H1 (cell line): ENCODE results near the gene RAMP3. TPM values are rescaled to one million over a fixed set of nuclear protein-coding genes. Genes with fewer than 3 reads are reported as not detected.

Source experiments
- CTCF ChIA-PET: fragments of 300-600 bp; sonication (Branson Sonifier 250); formaldehyde crosslinking; loops from one replicate; lab custom pipeline; 2021; ENCODE audit not compliant: partially characterized antibody; lab: Charles Lee
- POLR2A ChIA-PET: fragments of 300-600 bp; sonication (Branson Sonifier 250); formaldehyde crosslinking; loops from one replicate; lab custom pipeline; 2021; ENCODE audit warnings: inconsistent platforms; ENCODE audit not compliant: partially characterized antibody; lab: Charles Lee
- DNase-seq, 2 experiments: peaks; one replicate each; pipeline versions ENCODE4 v3.0.0 to v3.0.0-alpha.2; 2010 to 2022; ENCODE audit warnings: low spot score in 2 of 2, low read depth in 1 of 2, mixed read lengths in 1 of 2
- FAIRE-seq: peaks from 2 replicates; lab custom pipeline; 2011; peaks lifted over from hg19 to GRCh38; lab: Jason Lieb, UNC
- H2AFZ ChIP-seq: 2 replicates; pipeline ENCODE4 v1.8.1; 2012; ENCODE audit warnings: low read length, inconsistent platforms
- H2AK5ac ChIP-seq: 2 replicates; pipeline ENCODE4 v1.6.1; 2013; ENCODE audit warnings: low read depth, low read length
- H2BK120ac ChIP-seq: replicated peaks from 2 replicates; pipeline ENCODE3; 2013; ENCODE audit warnings: low read depth, low read length, inconsistent platforms
- H2BK12ac ChIP-seq: 2 replicates; pipeline ENCODE4 v1.6.1; 2013; ENCODE audit warnings: low read depth, low read length
- H2BK15ac ChIP-seq: 2 replicates; pipeline ENCODE4 v1.6.1; 2013; ENCODE audit warnings: low read length
- H2BK20ac ChIP-seq: 2 replicates; pipeline ENCODE4 v1.6.1; 2013; ENCODE audit warnings: low read length
- H2BK5ac ChIP-seq: 2 replicates; pipeline ENCODE4 v1.6.1; 2013; ENCODE audit warnings: low read depth, low read length
- H3K14ac ChIP-seq: 2 replicates; pipeline ENCODE4 v1.6.1; 2013; ENCODE audit warnings: inconsistent platforms; ENCODE audit not compliant: insufficient read length
- H3K18ac ChIP-seq: 2 replicates; pipeline ENCODE4 v1.6.1; 2013; ENCODE audit warnings: low read length; ENCODE audit errors: extremely low read depth
- H3K23ac ChIP-seq: 2 replicates; pipeline ENCODE4 v1.6.1; 2013; ENCODE audit warnings: inconsistent platforms; ENCODE audit not compliant: insufficient read length
- H3K23me2 ChIP-seq: 2 replicates; pipeline ENCODE4 v1.6.1; 2013; ENCODE audit warnings: low read depth, low read length
- H3K27ac ChIP-seq: 2 replicates; pipeline ENCODE4 v1.6.1; 2011; ENCODE audit warnings: low read depth, low read length, inconsistent platforms
- H3K27me3 ChIP-seq, 4 experiments: replicated peaks in 1 of 4; 1 replicate in 1 of 4; 2 replicates in 3 of 4; pipeline versions ENCODE4 v1.6.1 to v1.8.1; 2011 to 2013; ENCODE audit warnings: low read length in 3 of 4, mild to moderate bottlenecking in 3 of 4, inconsistent platforms in 2 of 4, mixed read lengths in 2 of 4, moderate library complexity in 1 of 4; ENCODE audit not compliant: control insufficient read depth in 3 of 4, insufficient read depth in 3 of 4; ENCODE audit errors: extremely low read depth in 1 of 4
- H3K36me3 ChIP-seq, 4 experiments: 2 replicates each; pipeline versions ENCODE4 v1.6.1 to v1.8.1; 2011 to 2013; ENCODE audit warnings: mild to moderate bottlenecking in 4 of 4, low read length in 3 of 4, moderate library complexity in 2 of 4, control low read depth in 1 of 4, inconsistent platforms in 1 of 4; ENCODE audit not compliant: insufficient read depth in 4 of 4, control insufficient read depth in 2 of 4
- H3K4ac ChIP-seq: replicated peaks from 2 replicates; pipeline ENCODE3; 2013; ENCODE audit warnings: low read length, low read depth, mixed read lengths, inconsistent platforms; ENCODE audit not compliant: insufficient read length
- H3K4me1 ChIP-seq, 4 experiments: replicated peaks in 1 of 4; 1 replicate in 1 of 4; 2 replicates in 3 of 4; pipeline versions ENCODE4 v1.6.1 to v1.8.1; 2011 to 2013; ENCODE audit warnings: low read length in 3 of 4, inconsistent platforms in 2 of 4, mixed read lengths in 1 of 4; ENCODE audit not compliant: insufficient read depth in 4 of 4, control insufficient read depth in 3 of 4
- H3K4me2 ChIP-seq, 2 experiments: 2 replicates each; pipeline versions ENCODE4 v1.6.1 to v1.8.1; 2011 to 2013; ENCODE audit warnings: low read depth in 2 of 2, low read length in 2 of 2, control low read depth in 1 of 2, inconsistent platforms in 1 of 2, mild to moderate bottlenecking in 1 of 2; ENCODE audit not compliant: insufficient read depth in 1 of 2
- H3K4me3 ChIP-seq, 4 experiments: fragments of 200-600, 300-600 bp in 1 of 4; sonication (generic), shearing (Covaris generic), sonication (Bioruptor Twin) in 1 of 4; 2 replicates each; pipeline versions ENCODE4 v1.5.1 to v1.8.1; 2011 to 2016; ENCODE audit warnings: low read length in 4 of 4, low read depth in 3 of 4, control low read depth in 2 of 4, inconsistent platforms in 2 of 4, mild to moderate bottlenecking in 2 of 4, mixed read lengths in 1 of 4, moderate library complexity in 1 of 4; ENCODE audit not compliant: insufficient read depth in 2 of 4; ENCODE audit errors: extremely low read depth in 1 of 4
- H3K56ac ChIP-seq: replicated peaks from 2 replicates; pipeline ENCODE3; 2013; ENCODE audit warnings: low read depth, mild to moderate bottlenecking, mixed read lengths, low read length, inconsistent platforms; ENCODE audit not compliant: insufficient read length
- H3K79me1 ChIP-seq: 2 replicates; pipeline ENCODE4 v1.6.1; 2013; ENCODE audit warnings: low read depth, low read length, control low read depth
- H3K79me2 ChIP-seq, 2 experiments: 2 replicates each; pipeline versions ENCODE4 v1.6.1 to v1.8.1; 2012 to 2013; ENCODE audit warnings: low read length in 2 of 2, mild to moderate bottlenecking in 2 of 2, inconsistent platforms in 1 of 2; ENCODE audit not compliant: insufficient read depth in 2 of 2, control insufficient read depth in 1 of 2
- H3K9ac ChIP-seq, 4 experiments: replicated peaks in 1 of 4; 1 replicate in 1 of 4; 2 replicates in 3 of 4; pipeline versions ENCODE4 v1.6.1 to v1.8.1; 2011 to 2013; ENCODE audit warnings: low read depth in 3 of 4, low read length in 3 of 4, control low read depth in 2 of 4, mild to moderate bottlenecking in 2 of 4, moderate library complexity in 2 of 4, inconsistent platforms in 1 of 4; ENCODE audit errors: extremely low read depth in 1 of 4
- H3K9me3 ChIP-seq, 2 experiments: 2 replicates each; pipeline versions ENCODE4 v1.6.1 to v1.8.1; 2012 to 2013; ENCODE audit warnings: mild to moderate bottlenecking in 2 of 2, moderate library complexity in 2 of 2, control low read depth in 1 of 2, inconsistent platforms in 1 of 2, low read depth in 1 of 2, low read length in 1 of 2, mixed read lengths in 1 of 2; ENCODE audit not compliant: insufficient read depth in 2 of 2
- H4K20me1 ChIP-seq, 2 experiments: replicated peaks in 1 of 2; 2 replicates each; pipeline versions ENCODE3 to v1.8.1; 2011 to 2013; ENCODE audit warnings: inconsistent platforms in 2 of 2, low read length in 2 of 2, mild to moderate bottlenecking in 1 of 2; ENCODE audit not compliant: insufficient read depth in 2 of 2, control insufficient read depth in 1 of 2
- H4K5ac ChIP-seq: 2 replicates; pipeline ENCODE4 v1.6.1; 2013; ENCODE audit warnings: low read length, low read depth, mixed read lengths, inconsistent platforms; ENCODE audit not compliant: insufficient read length
- H4K8ac ChIP-seq: 2 replicates; pipeline ENCODE4 v1.8.0; 2013; ENCODE audit warnings: mild to moderate bottlenecking, moderate library complexity, low read length, inconsistent platforms; ENCODE audit not compliant: insufficient read depth; ENCODE audit errors: extremely low read depth
- H4K91ac ChIP-seq: replicated peaks from 2 replicates; pipeline ENCODE3; 2013; ENCODE audit warnings: low read length, mixed read lengths, inconsistent platforms; ENCODE audit not compliant: insufficient read length
- CEBPB ChIP-seq: IDR thresholded peaks from 2 replicates; pipeline ENCODE4 v1.6.1; 2012; ENCODE audit warnings: low read depth, low read length
- EGR1 ChIP-seq: IDR thresholded peaks from 2 replicates; pipeline ENCODE4 v1.6.1; 2011; ENCODE audit warnings: low read depth, low read length, borderline replicate concordance
- KDM1A ChIP-seq: fragments of 200-600, 300-600 bp; sonication (generic); IDR thresholded peaks from 2 replicates; pipeline ENCODE4 v1.7.1; 2016; ENCODE audit warnings: mild to moderate bottlenecking, low read length, borderline replicate concordance
- KDM4A ChIP-seq: IDR thresholded peaks from one replicate; pipeline ENCODE4 v1.7.1; 2012; ENCODE audit warnings: low read depth, mild to moderate bottlenecking, moderate library complexity, low read length, inconsistent platforms; ENCODE audit not compliant: severe bottlenecking
- NANOG ChIP-seq: IDR thresholded peaks from 2 replicates; pipeline ENCODE4 v1.6.1; 2011; ENCODE audit warnings: low read length, low read depth, mild to moderate bottlenecking, inconsistent platforms; ENCODE audit not compliant: insufficient read depth, poor library complexity, severe bottlenecking
- POLR2A ChIP-seq, 2 experiments: IDR thresholded peaks; 1 replicate in 1 of 2; 2 replicates in 1 of 2; pipeline ENCODE4 v1.6.1; 2011; ENCODE audit warnings: low read depth in 2 of 2, low read length in 2 of 2, mild to moderate bottlenecking in 2 of 2; ENCODE audit errors: control extremely low read depth in 1 of 2
- TAF7 ChIP-seq: optimal IDR thresholded peaks from 2 replicates; pipeline ENCODE3; 2011; ENCODE audit warnings: low read depth, mild to moderate bottlenecking, inconsistent platforms, low read length, moderate library complexity, borderline replicate concordance
- ZNF274 ChIP-seq: IDR thresholded peaks from 2 replicates; pipeline ENCODE4 v1.7.0; 2012; ENCODE audit warnings: low read length, borderline replicate concordance; ENCODE audit errors: extremely low read depth
- WGBS, 2 experiments: shearing (Covaris generic) in 1 of 2; methylation state at CpG; one replicate each; pipeline versions ENCODE4 v1.1.6 to v1.1.7; 2013 to 2015; ENCODE audit warnings: low lambda C conversion rate in 2 of 2, mixed read lengths in 2 of 2, inconsistent platforms in 1 of 2, low coverage in 1 of 2, missing lambda C conversion rate in 1 of 2; ENCODE audit not compliant: insufficient replicate concordance in 2 of 2, insufficient coverage in 1 of 2, insufficient read length in 1 of 2; ENCODE audit errors: extremely low coverage in 1 of 2, missing lambda C conversion rate in 1 of 2; 5-methylcytosine and 5-hydroxymethylcytosine counted together
- polyA plus RNA-seq, 7 experiments: library from polyadenylated mRNA; depleted of rRNA in 3 of 7; stranded (reverse) in 5 of 7; unstranded in 2 of 7; fragments of >200 nt in 5 of 7; fragments of 200-250 nt in 2 of 7; gene quantifications; 1 replicate in 5 of 7; 2 replicates in 1 of 7; 4 replicates in 1 of 7; pipeline versions ENCODE4 v1.2.1 to v1.2.3, GENCODE V29; 2011 to 2013; ENCODE audit warnings: missing spikeins in 2 of 7, mixed read lengths in 2 of 7
- total RNA-seq: library from RNA; stranded (reverse); fragmentation: NEBNext Ultra II Directional; extraction: Animal tissue kit (Norgen Biotek cat#: 25700); gene quantifications from 2 replicates; pipeline ENCODE4 v1.2.1, GENCODE V29; 2021
- TF ChIP-seq, protein P1 (sequence below): IDR thresholded peaks from 2 replicates; pipeline ENCODE4 v1.6.1; 2012; ENCODE audit warnings: low read length, inconsistent platforms
- TF ChIP-seq, protein P2 (sequence below): IDR thresholded peaks from 2 replicates; pipeline ENCODE4 v1.6.1; 2012; ENCODE audit warnings: inconsistent platforms

The RAMP3 gene
- total and polyA plus RNA-seq, 2 of the 8 experiments (the other 6 are each of a cell fraction or from before 2014, with no cell fraction given): 0.88 to 0.98 TPM

DNA sequence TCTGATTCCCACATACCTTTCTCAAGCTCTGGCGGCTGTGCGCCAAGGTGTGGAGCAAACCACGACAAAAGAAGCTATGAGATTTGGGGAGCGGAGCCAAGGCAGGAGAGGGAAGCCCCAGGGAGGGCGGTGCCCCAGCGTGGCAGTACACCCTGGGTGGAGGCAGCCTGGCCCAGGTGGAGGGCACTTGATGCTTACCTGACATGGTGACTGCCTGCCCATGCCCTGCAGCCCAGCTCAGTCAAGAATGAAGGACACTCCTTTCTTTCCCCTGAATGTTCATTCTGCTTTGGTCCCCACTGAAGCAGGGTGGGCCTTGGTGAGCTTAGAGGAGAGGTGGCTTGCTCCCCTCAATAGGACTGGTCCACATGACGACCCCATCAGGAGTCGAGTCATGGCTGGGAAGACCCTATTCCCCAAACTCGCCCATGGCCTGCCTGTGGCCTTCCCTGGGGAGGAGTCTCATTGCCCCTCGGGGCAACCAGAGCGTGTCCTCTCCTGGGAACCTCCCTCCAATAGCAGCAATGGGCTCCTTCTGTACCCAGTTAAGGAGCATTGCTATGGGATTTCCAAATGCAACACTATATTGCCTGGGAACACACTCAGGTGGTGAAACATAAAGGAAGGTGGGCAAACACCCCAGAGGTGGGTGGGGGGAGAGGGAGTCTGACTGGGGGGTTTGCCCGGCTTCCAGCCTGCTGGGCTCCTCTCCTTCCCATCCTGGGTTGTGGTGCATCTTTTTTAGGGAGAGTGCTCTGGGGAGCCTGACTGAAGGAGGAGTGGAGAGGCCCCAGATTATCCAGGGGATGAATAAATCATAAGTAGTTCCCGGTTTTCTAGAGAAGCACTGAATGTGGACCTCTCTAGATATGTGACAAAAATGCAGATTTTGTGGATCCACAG lies 22.7 kb downstream of the RAMP3 start:
- ChIA-PET CTCF (interaction anchor here (0.6 to 3.3 kb wide), 8 partner anchors 20 to 308 kb away, joined by 3 to 14 read pairs (median 4); no protein-coding TSS in a partner anchor), POLR2A (no interaction called here)
- H3K23me2 ChIP-seq: no peaks in the 10 kb centered on the region; the same call in 1 of the 2 replicates
- no peak overlapping the region; the same call in 1 of the 2 replicates for H4K8ac ChIP-seq
- no peak overlapping the region for H4K5ac ChIP-seq
- no peaks in the 10 kb centered on the region for H4K20me1 ChIP-seq
- WGBS, 2 experiments: 88% methylated on average over 13 of the region's 13 CpGs; no CpG with 5 or more reads in 1 of the 2 experiments
- no peaks in the 10 kb centered on the region for H3K79me1 ChIP-seq
- no peak overlapping the region for H2BK20ac ChIP-seq
- no peak for DNase-seq
- no peak overlapping the region for H3K56ac ChIP-seq
- H3K18ac ChIP-seq: no peak overlapping the region
- no peaks in the 10 kb centered on the region for H3K9me3 ChIP-seq
- H2AK5ac ChIP-seq: no peak overlapping the region
- no peak overlapping the region for H2BK15ac ChIP-seq
- no peak overlapping the region for H2BK5ac ChIP-seq
- no peak overlapping the region for H2BK12ac ChIP-seq
- no peak overlapping the region for H3K27ac ChIP-seq
- H3K4me1 ChIP-seq: no peaks in the 10 kb centered on the region; a peak in 1 of 7 replicates
- no peak overlapping the region for H2AFZ ChIP-seq
- H3K14ac ChIP-seq: no peak overlapping the region
- no peak overlapping the region for H4K91ac ChIP-seq
- no peaks in the 10 kb centered on the region for H3K79me2 ChIP-seq
- no peak overlapping the region for H2BK120ac ChIP-seq
- no peaks in the 10 kb centered on the region for H3K27me3 ChIP-seq
- H3K4ac ChIP-seq: no peak overlapping the region
- H3K36me3 ChIP-seq: no peaks in the 10 kb centered on the region
- no peak overlapping the region for H3K4me3 ChIP-seq
- no peak for FAIRE-seq
- no peak overlapping the region for H3K23ac ChIP-seq
- H3K4me2 ChIP-seq: no peak overlapping the region
- H3K9ac ChIP-seq: no peak overlapping the region
- TF ChIP-seq, protein P1, sequence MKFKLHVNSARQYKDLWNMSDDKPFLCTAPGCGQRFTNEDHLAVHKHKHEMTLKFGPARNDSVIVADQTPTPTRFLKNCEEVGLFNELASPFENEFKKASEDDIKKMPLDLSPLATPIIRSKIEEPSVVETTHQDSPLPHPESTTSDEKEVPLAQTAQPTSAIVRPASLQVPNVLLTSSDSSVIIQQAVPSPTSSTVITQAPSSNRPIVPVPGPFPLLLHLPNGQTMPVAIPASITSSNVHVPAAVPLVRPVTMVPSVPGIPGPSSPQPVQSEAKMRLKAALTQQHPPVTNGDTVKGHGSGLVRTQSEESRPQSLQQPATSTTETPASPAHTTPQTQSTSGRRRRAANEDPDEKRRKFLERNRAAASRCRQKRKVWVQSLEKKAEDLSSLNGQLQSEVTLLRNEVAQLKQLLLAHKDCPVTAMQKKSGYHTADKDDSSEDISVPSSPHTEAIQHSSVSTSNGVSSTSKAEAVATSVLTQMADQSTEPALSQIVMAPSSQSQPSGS: no peak
- no peak for TF ChIP-seq TAF7
- TF ChIP-seq NANOG: no peak
- no peak for TF ChIP-seq CEBPB
- no peak for TF ChIP-seq POLR2A (IDR thresholded peaks at IDR 0.05; ENCODE audit: control extremely low read depth in 1 of 2, low read depth in 2 of 2, low read length in 2 of 2)
- TF ChIP-seq EGR1: no peak
- no peak for TF ChIP-seq KDM4A
- TF ChIP-seq ZNF274: no peak
- TF ChIP-seq, protein P2, sequence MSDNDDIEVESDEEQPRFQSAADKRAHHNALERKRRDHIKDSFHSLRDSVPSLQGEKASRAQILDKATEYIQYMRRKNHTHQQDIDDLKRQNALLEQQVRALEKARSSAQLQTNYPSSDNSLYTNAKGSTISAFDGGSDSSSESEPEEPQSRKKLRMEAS: no peak
- TF ChIP-seq KDM1A: no peak
